Measurements from ENCODE around the gene SLC66A1. TPM values are rescaled to one million over a fixed set of nuclear protein-coding genes. Genes with fewer than 3 reads are reported as not detected.
"Not testable (repeated sequence)": the region's sequence is repeated elsewhere in the genome, so short reads cannot be mapped to it uniquely, and the experiment has no call there.

Gene SLC66A1
- total and polyA plus RNA-seq, 4 experiments from 2014 or later, result 3.0 to 10.2 (median 6.1) TPM

DNA sequence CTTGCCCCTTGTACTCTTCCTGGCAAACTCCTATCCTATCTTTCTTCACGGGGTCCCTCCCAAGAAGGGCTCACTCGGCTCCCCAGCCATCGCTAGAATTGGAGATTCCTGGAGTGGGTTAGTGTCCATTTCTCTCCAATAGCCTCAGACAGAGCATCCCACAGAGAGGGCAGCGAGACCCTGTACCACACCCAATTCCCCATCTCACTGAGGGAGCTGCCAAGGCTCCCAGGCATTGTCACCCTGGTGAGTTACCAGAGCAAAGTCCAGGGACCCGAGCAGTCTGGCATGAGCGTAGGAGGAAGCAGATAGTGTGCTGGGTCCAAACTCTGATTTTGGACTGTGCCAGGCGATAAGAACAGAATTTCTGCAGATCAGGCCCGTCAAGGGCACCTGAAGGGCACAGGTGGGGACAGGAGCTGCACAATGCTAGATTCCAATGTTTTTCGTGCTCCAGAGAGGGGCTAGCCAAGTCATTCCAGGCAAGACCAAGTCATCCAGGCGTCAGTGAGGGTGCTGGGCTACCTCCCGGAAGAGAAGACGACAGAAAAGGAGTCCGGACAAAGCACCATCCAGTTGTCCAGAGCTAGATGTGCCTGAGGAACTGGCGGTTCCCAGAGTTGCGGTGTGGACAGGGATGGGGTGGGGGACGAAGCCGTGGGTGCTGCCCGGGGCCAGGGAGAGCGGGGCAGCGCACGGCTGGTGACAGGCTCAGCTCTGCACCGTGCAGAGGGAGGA, 38.9 kb upstream of the SLC66A1 start:
- peak overlapping the region in 4 of 8 donors; percentile 2 to 32 (median 6) for H3K4me3 Mint-ChIP-seq

DNA sequence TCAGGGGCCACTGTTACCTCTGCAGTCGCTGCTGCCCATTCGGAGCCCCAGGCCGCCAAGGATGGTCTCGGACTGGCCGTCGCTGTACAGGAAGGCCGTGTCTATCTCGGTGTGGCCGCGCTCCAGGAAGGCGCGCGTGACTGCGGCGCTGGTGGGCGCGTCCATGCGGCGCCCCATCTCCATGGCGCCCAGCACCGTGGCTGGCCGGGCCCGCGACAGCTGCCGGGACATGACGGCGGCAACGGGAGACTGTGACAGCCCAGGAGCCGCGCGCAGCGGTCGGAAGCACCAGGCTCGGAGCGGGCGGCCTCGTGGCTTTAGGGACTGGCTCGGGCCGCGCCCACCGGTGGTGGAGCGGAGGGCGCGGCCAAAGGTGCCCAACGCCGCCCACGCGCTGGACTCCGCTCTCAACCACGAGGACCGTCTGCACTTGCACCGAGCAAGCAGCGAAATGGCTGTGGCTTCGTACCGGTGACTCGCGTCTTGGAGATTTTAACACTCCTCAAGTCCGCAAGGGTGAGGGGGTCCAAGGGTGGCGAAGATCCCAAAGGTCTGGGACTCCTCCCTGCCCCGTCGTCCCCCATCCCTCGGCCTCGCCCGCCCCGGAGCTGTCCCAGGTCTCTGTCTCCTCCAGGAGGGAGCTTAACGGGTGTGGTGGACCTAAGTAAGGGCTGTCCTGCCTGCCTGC, 38.1 kb upstream of the SLC66A1 start:
- H3K4me3 Mint-ChIP-seq; CTCF ChIA-PET (ENCODE audit: partially characterized antibody); POLR2A ChIA-PET (ENCODE audit: partially characterized antibody); H3K4me1 ChIP-seq (ENCODE audit: insufficient read depth, low read length); H3K9me3 ChIP-seq (ENCODE audit: control insufficient read depth in 1 of 2, low read length in 2 of 2); H3K36me3 Mint-ChIP-seq; H3K4me3 ChIP-seq (ENCODE audit: low read length in 2 of 2); H3K36me3 ChIP-seq (ENCODE audit: insufficient read depth, low read length); H3K27ac Mint-ChIP-seq; H3K27me3 ChIP-seq (ENCODE audit: insufficient read depth, low read length); H3K4me1 Mint-ChIP-seq; intact Hi-C loops (cut with micrococcal nuclease); DNase-seq; H3K27ac ChIP-seq (ENCODE audit: low read depth, low read length): not testable (repeated sequence)
- Mint-ChIP-seq H3K27me3 (peaks cover 8 to 11% of the 10 kb centered on the region in 2 donors), H3K9me3 (peaks cover 0 to 16% (median 5%) of the 10 kb centered on the region in 8 donors)

More for the DNA sequence above, 38.9 kb upstream of the SLC66A1 start:
- H3K36me3 Mint-ChIP-seq, result peaks cover 1 to 8% of the 10 kb centered on the region in 2 donors
- Histone ChIP-seq H3K36me3 (ENCODE audit: insufficient read depth, low read length) (no peaks in the 10 kb centered on the region), H3K27ac (ENCODE audit: low read depth, low read length) (no peak overlapping the region), H3K4me3 (ENCODE audit: low read length in 2 of 2) (no peak overlapping the region), H3K4me1 (ENCODE audit: insufficient read depth, low read length) (no peaks in the 10 kb centered on the region), H3K27me3 (ENCODE audit: insufficient read depth, low read length) (no peaks in the 10 kb centered on the region), H3K9me3 (ENCODE audit: control insufficient read depth in 1 of 2, low read length in 2 of 2) (no peaks in the 10 kb centered on the region)
- intact Hi-C loops (cut with micrococcal nuclease), result no loop called here
- H3K27ac Mint-ChIP-seq, result no peak overlapping the region
- peaks cover 0 to 6% (median 1%) of the 10 kb centered on the region in 4 donors for H3K4me1 Mint-ChIP-seq
- CTCF ChIA-PET (ENCODE audit: partially characterized antibody), result no interaction called here
- peaks cover 8 to 11% of the 10 kb centered on the region in 2 donors for H3K27me3 Mint-ChIP-seq
- H3K9me3 Mint-ChIP-seq, result peaks cover 0 to 16% (median 5%) of the 10 kb centered on the region in 8 donors
- POLR2A ChIA-PET (ENCODE audit: partially characterized antibody), result no interaction called here
- no peak for DNase-seq

DNA sequence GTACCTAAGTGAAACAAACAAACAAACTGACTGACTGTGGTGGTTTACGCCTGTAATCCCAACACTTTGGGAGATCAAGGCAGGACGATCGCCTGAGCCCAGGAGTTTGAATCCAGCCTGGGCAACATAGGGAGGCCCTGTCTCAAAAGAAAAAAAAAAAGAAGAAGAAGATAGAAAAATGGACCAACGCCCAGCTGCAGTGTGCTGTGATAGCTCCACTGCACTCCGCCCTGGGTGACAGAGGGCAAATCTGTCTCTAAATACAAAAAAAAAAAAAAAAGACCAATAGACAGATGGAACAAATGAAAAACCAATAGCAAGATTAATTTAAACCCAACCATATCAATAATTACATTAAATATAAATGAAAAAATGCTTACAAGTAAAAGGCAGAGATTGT, 37.5 kb upstream of the SLC66A1 start:
- Mint-ChIP-seq H3K27ac (no peak overlapping the region), H3K27me3 (peaks cover 8 to 11% of the 10 kb centered on the region in 2 donors), H3K4me3 (no peak overlapping the region), H3K36me3 (peaks cover 1 to 8% of the 10 kb centered on the region in 2 donors), H3K4me1 (peaks cover 0 to 6% (median 1%) of the 10 kb centered on the region in 4 donors), H3K9me3 (peaks cover 0 to 16% (median 5%) of the 10 kb centered on the region in 8 donors)
- DNase-seq, result no peak
- H3K4me3 ChIP-seq (ENCODE audit: low read length in 2 of 2), result no peak overlapping the region
- no peaks in the 10 kb centered on the region for H3K4me1 ChIP-seq (ENCODE audit: insufficient read depth, low read length)
- intact Hi-C loops (cut with micrococcal nuclease), result no loop called here
- no peaks in the 10 kb centered on the region for H3K9me3 ChIP-seq (ENCODE audit: control insufficient read depth in 1 of 2, low read length in 2 of 2)
- no peaks in the 10 kb centered on the region for H3K27me3 ChIP-seq (ENCODE audit: insufficient read depth, low read length)
- no peak overlapping the region for H3K27ac ChIP-seq (ENCODE audit: low read depth, low read length)
- H3K36me3 ChIP-seq (ENCODE audit: insufficient read depth, low read length), result no peaks in the 10 kb centered on the region
- POLR2A ChIA-PET (ENCODE audit: partially characterized antibody), result no interaction called here
- CTCF ChIA-PET (ENCODE audit: partially characterized antibody), result no interaction called here

DNA sequence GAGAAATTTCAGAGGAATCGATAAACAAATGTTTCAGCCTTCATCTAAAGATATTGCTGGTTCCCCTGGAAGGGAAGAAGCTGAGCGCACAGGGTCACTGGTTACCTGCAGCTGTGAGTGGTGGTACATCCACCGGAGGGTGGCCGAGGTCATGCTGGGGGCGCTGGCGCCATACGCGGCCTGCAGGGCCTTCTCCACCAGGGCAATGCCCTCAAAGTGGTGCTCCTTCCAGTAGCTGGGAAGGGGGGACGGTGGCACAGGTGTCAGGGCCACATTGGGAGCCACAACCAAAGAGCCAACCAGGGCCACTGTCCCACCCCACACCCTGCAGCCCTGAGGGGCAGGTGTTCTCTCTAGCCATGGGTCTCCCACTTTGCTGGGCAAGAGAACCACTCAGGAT, 28.2 kb upstream of the SLC66A1 start:
- CTCF ChIA-PET (ENCODE audit: partially characterized antibody), result no interaction called here
- intact Hi-C loops (cut with micrococcal nuclease), result no loop called here
- no peaks in the 10 kb centered on the region for H3K9me3 Mint-ChIP-seq

DNA sequence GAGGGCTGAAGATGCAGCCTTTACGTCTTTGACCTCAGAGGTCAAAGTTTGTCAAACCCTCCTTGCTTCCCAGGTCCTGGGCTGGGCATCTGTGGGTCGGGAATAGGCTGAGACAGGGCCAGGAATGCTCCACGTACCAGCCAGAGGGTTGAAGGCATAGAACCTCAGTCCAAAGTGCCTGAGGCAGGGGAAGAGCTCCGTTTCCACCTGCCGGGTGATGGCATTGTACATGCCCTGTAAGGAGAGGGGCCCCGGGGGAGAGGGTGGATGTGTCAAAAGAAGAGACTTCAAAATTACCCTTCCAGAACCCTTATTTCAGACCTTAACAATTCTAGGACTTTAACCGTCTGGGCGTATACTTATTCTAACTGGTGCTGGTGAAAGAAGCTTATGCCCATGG, 27.2 kb upstream of the SLC66A1 start:
- Histone ChIP-seq H3K27me3 (ENCODE audit: insufficient read depth, low read length) (no peaks in the 10 kb centered on the region), H3K27ac (ENCODE audit: low read depth, low read length) (no peak overlapping the region), H3K4me3 (ENCODE audit: low read length in 2 of 2) (no peak overlapping the region), H3K36me3 (ENCODE audit: insufficient read depth, low read length) (no peaks in the 10 kb centered on the region), H3K4me1 (ENCODE audit: insufficient read depth, low read length) (peaks cover 6% of the 10 kb centered on the region), H3K9me3 (ENCODE audit: control insufficient read depth in 1 of 2, low read length in 2 of 2) (no peaks in the 10 kb centered on the region)
- DNase-seq, result no peak
- CTCF ChIA-PET (ENCODE audit: partially characterized antibody), result no interaction called here
- Mint-ChIP-seq H3K36me3 (peaks cover 0 to 2% of the 10 kb centered on the region in 2 donors), H3K4me1 (peaks cover 0 to 10% (median 1%) of the 10 kb centered on the region in 4 donors), H3K4me3 (no peak overlapping the region), H3K27ac (no peak overlapping the region), H3K27me3 (peaks cover 0 to 4% of the 10 kb centered on the region in 2 donors), H3K9me3 (no peaks in the 10 kb centered on the region)
- POLR2A ChIA-PET (ENCODE audit: partially characterized antibody), result no interaction called here
- intact Hi-C loops (cut with micrococcal nuclease), result no loop called here

More for the DNA sequence above, 28.2 kb upstream of the SLC66A1 start:
- no peak overlapping the region for H3K27ac Mint-ChIP-seq
- H3K36me3 ChIP-seq (ENCODE audit: insufficient read depth, low read length), result no peaks in the 10 kb centered on the region
- no peak overlapping the region for H3K27ac ChIP-seq (ENCODE audit: low read depth, low read length)
- H3K4me1 ChIP-seq (ENCODE audit: insufficient read depth, low read length), result peaks cover 2% of the 10 kb centered on the region
- no peak overlapping the region for H3K4me3 ChIP-seq (ENCODE audit: low read length in 2 of 2)
- H3K27me3 ChIP-seq (ENCODE audit: insufficient read depth, low read length), result no peaks in the 10 kb centered on the region
- POLR2A ChIA-PET (ENCODE audit: partially characterized antibody), result no interaction called here
- peaks cover 0 to 5% (median 0%) of the 10 kb centered on the region in 4 donors for H3K4me1 Mint-ChIP-seq
- H3K9me3 ChIP-seq (ENCODE audit: control insufficient read depth in 1 of 2, low read length in 2 of 2), result no peaks in the 10 kb centered on the region
- DNase-seq, result no peak
- peaks cover 0 to 4% of the 10 kb centered on the region in 2 donors for H3K27me3 Mint-ChIP-seq
- no peak overlapping the region for H3K4me3 Mint-ChIP-seq
- peaks cover 0 to 2% of the 10 kb centered on the region in 2 donors for H3K36me3 Mint-ChIP-seq

DNA sequence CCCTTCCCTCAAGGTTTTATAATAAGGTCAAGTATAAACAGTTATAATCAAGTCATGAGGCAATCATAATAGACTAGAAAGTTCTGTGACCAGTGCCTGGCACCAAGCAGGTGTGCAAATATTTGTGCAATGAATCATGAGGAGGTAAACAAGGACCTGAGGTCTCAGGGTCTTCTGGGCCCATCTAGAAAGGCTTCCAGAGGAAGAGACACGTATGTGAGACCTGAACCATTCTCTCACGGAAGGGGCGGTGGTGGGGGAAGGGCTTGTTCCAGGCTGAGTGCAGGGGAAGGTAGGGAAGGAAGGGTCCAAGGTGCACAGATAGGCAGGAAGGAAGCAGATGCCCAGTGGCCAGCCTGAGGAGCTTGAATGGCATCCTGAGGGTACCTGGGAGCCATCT, 26.8 kb upstream of the SLC66A1 start:
- H3K27ac Mint-ChIP-seq; H3K9me3 Mint-ChIP-seq; H3K36me3 Mint-ChIP-seq; H3K27me3 Mint-ChIP-seq; H3K4me3 ChIP-seq (ENCODE audit: low read length in 2 of 2); H3K36me3 ChIP-seq (ENCODE audit: insufficient read depth, low read length); H3K4me3 Mint-ChIP-seq; CTCF ChIA-PET (ENCODE audit: partially characterized antibody); H3K4me1 ChIP-seq (ENCODE audit: insufficient read depth, low read length); H3K27ac ChIP-seq (ENCODE audit: low read depth, low read length); H3K27me3 ChIP-seq (ENCODE audit: insufficient read depth, low read length); H3K4me1 Mint-ChIP-seq; intact Hi-C loops (cut with micrococcal nuclease); DNase-seq; POLR2A ChIA-PET (ENCODE audit: partially characterized antibody); H3K9me3 ChIP-seq (ENCODE audit: control insufficient read depth in 1 of 2, low read length in 2 of 2): not testable (repeated sequence)

DNA sequence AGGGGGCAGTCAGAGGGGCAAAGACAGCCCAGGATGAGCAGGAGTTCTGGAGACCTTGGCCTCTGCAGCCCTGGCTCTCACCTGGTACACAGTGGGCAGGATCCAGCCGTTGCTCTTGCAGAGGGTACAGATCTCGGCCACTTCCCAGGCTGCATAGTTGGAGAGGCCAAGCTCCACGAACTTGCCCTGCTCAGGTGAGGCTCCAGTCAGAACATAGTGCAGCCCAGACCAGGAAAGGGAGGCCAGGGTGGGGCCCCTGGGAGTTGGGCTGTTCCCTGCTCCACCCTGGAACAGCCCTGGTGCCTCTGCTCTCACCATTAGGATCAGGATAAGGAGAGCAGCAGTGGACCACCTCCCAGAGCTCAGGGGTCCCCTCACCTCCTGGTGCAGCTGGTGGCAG, 26.3 kb upstream of the SLC66A1 start:
- H3K4me3 ChIP-seq (ENCODE audit: low read length in 2 of 2); H3K9me3 ChIP-seq (ENCODE audit: control insufficient read depth in 1 of 2, low read length in 2 of 2); H3K4me3 Mint-ChIP-seq; H3K9me3 Mint-ChIP-seq; POLR2A ChIA-PET (ENCODE audit: partially characterized antibody); H3K27me3 Mint-ChIP-seq; H3K4me1 ChIP-seq (ENCODE audit: insufficient read depth, low read length); intact Hi-C loops (cut with micrococcal nuclease); H3K36me3 Mint-ChIP-seq; H3K4me1 Mint-ChIP-seq; H3K27me3 ChIP-seq (ENCODE audit: insufficient read depth, low read length); H3K27ac Mint-ChIP-seq; H3K36me3 ChIP-seq (ENCODE audit: insufficient read depth, low read length); DNase-seq; H3K27ac ChIP-seq (ENCODE audit: low read depth, low read length); CTCF ChIA-PET (ENCODE audit: partially characterized antibody): not testable (repeated sequence)

Data from CD4-positive, alpha-beta memory T cell (primary cell).